Globus pallidus (tissue), 1 donor: ENCODE measurements around the gene SIL1.
"Not testable (repeated sequence)": the region's sequence is repeated elsewhere in the genome, so short reads cannot be mapped to it uniquely, and the experiment has no call there.

Experiments
- DNase-seq: peaks from one replicate; pipeline ENCODE4 v3.0.0-alpha.2; 2015; ENCODE audit warnings: low spot score

SIL1 gene

DNA sequence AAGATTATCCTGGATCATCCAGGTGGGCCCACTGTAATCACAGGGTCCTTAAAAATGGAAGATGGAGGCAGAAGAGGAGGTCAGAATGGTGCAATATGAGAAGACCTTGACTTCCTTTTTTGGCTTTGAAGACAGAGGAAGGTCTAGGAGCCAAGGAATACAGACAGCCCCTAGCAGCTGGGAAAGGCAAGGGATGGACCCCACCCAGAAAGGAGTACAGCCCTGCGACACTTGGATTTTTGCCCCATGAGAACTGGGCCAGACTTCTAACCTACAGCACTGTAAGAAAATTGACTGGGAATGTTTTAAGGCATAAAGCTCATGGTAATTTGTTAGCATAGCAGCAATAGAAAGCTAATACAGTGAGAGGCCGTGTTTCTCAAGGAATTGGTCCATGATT is 256.1 kb downstream of the SIL1 start:
- no peak for DNase-seq

DNA sequence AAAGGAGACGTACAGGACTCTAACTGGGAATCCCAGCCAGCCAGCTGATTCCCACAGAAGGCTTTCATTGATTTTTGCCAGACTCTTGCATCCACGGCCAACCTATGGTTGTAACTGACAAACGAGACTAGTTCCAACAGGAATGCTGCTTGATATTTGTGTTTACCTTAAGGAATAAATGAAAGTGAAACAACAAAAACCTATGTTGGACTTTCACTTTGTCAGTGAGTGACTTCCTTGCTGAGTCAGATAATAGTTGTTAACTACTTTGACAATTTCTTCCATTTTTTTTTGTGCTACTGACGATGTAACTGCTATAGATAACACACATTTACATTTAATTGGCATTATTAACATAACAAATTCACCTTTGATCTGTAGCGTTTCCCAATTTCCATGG is 259.6 kb downstream of the SIL1 start:
- DNase-seq = no peak

DNA sequence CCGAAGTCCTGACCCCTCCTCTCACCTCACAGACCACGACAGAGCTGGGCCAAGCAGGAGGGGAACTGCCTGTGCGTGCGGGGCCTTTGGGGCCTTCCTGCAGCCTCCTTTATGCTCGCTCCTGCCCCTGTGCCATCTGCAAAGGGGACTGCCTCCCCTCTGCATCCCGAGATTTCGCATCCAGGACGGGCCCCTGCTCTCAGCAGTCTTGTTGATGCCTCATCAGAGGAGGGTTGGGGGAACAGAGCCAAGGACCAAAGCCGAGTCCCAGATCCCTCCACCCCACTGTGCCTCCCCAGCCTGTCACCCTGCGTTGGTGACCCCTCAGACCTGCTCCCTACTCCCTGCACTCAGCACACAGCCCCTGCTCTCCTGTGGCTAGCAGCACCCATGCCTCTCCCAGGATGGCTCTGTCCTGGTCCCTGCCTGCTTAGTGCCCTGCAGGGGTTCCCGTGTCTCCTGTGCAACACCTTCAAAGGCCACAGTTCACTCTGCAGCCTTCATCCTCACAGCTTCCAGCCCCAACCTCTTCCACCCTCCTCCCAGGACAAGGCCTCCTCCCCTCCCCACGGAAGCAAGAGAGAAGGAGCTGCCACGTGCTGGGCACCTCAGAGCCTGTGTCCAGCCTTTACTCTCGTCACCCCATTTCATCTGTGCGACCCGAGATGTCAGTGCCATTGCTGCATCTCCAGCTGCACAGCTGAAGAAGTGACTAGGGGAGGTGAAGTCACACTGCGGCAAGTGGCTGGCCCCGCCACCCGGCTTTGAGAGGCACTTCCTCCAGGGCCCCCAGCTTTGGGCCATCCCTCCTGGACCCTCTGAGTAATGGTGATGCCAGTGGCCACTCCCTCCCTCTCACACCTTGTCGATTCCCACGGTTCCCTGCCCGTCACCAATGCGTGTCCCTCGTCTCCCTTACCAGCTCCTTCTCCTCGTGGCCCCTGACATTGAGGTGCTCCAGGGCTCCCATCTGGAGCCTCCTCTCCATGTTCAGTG is 260.5 kb downstream of the SIL1 start:
- DNase-seq = no peak

DNA sequence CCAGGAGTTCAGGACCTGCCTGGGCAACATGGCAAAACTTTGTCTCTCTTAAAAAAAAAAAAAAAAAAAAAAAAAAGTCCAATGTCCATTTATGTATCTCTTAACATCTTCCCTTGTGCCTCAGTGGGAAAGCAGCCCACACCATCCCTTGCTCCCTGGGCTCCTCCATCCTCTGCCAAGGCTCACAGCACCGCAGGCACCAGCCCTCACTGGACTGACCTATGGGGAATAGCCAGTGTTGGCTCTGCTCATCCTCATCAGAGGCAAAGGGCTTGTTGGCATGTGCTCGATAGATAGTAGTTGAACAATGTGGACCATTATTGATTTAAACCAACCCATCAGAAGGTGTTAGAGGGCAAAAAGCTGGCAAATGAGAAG is 261.2 kb downstream of the SIL1 start:
- no peak for DNase-seq

DNA sequence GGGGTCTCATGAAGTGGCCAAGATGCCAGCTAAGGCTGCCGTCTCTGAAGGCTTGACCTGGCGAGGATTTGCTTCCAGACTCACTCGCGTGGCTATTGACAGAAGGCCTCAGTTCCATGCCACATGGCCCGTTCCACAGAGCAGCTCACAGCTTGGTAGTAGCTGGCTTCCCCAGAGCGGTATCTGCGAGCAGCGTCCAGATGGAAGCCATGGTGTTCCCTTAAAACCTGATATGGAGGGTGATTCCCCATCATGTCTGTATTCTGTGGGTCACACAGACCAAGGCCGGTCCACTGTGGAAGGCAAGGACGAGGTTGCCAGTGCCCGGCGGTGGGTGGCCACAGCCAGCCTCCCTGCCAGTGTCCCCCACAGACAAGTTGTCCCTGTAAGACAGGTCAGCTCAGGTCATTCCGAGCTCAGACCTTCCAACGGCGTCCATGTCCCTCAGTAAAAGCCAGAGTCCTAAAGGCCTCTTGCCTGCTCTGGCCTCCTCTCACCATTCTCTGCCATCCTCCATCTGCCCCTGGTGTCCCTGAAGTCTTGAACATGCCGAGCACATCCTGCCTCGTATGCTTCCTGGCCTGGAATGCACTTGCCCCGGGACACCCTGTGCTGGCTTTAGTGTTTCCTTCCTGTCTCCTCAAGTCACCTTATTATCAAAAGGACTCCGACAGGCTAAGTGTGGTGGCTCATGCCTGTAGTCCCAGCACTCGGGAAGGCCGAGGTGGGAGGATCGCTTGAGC is 261.8 kb downstream of the SIL1 start:
- DNase-seq = no peak

DNA sequence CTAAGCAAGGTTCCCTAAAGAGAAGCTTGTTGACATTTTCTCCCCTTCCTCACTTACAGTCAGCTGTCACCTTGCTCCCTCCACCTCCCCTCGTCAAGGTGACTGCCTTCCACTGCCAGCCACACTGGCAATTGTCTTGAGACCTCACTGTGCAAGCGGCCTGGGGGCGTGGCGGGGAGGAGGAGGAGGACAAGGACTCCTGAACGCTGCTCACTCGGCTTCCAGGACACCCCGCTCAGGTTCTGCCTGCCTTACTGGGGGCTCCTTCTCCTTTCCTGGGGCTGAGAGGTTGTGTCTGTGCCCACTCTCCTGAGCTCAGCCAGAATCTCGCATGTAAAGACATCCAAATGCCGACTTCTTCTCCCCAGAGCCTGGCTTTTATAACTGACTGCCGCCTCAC is 262.7 kb downstream of the SIL1 start:
- DNase-seq = no peak

DNA sequence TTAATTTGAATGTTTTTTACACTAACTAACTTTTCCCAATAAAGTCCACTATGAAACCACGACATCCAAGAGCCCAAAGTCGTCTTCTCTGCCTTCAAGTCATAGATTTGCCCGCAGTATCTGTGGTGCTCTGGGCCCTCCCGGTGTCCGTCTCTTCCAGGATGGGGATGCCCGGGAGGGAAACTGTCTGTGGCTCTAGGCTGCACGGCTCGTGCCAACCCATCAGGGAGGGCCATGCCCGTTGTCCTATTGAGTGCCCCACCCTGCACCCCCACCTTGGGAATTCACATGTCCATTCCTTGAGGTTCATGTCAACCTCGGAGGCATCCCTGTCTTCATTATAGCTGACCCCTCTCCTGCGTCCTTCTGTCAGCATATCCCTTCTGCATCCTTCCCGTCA is 263.2 kb downstream of the SIL1 start:
- no peak for DNase-seq

DNA sequence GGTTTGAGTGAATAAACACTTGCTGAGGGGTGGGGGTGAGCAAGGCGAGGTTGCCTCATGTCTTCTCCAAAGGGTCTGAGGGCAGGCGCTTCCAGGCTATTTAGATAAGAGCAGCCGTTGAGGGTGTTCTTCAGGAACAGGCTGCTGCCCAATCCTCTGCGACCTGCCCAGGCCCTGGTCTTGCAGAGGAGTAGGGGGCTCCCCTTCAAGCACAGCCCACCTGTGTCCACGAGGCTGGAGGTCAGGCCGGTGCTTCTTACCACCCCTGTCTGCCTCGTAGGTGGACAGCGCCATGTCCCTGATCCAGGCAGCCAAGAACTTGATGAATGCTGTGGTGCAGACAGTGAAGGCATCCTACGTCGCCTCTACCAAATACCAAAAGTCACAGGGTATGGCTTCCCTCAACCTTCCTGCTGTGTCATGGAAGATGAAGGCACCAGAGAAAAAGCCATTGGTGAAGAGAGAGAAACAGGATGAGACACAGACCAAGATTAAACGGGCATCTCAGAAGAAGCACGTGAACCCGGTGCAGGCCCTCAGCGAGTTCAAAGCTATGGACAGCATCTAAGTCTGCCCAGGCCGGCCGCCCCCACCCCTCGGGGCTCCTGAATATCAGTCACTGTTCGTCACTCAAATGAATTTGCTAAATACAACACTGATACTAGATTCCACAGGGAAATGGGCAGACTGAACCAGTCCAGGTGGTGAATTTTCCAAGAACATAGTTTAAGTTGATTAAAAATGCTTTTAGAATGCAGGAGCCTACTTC is 264.5 kb downstream of the SIL1 start:
- no peak for DNase-seq

DNA sequence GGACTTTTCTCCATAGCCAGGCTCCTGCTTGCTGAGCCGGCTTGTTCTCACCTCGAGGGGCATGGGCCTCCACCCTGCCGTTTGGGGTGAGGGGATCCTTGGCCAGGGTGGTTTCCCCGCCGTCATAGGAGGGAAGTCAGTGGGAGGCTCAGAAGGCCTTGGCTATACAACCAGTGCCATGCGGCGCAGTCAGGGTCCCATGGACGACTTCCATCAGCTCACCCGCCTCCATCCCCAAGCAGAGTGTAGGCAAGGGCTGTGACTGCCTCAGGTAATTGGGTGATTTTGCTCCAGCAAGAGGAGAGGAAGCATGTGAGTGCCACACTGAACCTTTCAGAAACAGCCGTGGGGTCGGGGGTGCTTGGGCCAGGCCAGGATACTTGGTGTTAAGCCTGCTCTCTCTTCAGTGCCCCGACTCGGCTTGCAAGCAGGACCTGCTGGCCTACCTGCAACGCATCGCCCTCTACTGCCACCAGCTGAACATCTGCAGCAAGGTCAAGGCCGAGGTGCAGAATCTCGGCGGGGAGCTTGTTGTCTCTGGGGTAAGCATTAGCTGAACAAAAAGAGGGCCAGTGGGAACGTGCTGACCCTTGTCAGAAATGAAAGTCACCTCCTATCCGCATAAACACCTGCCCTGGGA is 265.9 kb downstream of the SIL1 start:
- DNase-seq = no peak

DNA sequence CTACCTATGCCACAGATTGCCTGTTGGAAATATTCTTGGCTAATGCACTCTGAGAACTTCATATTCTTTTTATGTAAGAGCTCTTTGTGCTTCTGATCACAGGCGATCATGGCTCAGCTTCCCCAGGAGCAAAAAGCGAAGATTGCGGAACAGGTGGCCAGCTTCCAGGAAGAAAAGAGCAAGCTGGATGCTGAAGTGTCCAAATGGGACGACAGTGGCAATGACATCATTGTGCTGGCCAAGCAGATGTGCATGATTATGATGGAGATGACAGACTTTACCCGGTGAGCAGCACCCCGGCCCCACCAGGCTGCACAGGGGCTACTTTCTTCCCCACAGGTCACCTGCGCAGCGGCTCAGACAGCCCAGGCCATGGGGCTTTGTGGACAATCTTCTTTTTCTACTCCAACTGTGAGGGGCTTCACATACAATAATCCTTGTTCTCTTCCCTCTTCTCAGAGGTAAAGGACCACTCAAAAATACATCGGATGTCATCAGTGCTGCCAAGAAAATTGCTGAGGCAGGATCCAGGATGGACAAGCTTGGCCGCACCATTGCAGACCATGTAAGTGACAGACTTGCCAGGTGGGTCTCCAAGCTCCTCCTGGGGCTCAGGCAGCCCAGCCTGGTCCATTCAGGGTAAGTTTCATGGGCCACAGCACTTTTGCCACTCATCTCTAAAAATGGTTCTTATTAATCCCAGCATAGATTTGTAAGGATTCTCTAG is 267.6 kb downstream of the SIL1 start:
- DNase-seq = no peak

DNA sequence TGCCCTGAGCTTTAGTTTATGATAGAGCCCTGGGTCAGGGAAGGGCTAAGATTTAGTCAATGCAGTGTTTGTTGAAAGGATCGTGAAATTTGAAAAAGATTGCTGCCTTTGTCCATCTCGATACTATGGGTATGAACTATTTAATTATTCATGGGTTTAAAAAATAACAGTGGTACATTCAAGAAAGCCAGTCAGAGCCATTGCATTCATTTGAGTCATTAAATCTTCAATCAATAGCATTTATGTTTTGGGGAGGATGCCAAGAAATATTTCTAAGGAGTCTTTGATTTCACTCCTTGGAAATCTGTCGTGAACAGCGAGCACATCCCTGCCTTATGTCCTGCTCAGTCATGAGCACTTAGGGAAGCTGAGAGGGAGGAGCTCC is 268.6 kb downstream of the SIL1 start:
- DNase-seq = no peak

DNA sequence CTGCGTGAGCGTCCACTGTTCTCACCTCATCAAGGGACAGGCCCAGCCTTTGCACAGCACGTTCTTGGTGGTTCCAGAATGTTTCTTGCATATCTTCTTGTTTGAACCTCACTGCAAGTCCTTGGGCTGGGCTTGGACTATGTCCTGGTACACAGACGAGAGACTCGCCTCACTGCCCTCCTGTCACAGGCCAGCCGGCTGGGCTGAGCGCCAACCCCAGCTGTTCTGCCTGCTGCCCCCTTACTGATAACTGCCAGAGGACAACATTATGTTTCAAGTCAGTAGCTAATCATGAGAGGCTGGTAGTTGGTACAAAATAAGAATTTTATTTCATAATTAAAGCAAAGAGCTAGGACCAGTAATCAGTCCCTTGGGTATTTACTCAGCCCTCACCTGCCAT is 270.2 kb downstream of the SIL1 start:
- DNase-seq = peak; percentile 97

DNA sequence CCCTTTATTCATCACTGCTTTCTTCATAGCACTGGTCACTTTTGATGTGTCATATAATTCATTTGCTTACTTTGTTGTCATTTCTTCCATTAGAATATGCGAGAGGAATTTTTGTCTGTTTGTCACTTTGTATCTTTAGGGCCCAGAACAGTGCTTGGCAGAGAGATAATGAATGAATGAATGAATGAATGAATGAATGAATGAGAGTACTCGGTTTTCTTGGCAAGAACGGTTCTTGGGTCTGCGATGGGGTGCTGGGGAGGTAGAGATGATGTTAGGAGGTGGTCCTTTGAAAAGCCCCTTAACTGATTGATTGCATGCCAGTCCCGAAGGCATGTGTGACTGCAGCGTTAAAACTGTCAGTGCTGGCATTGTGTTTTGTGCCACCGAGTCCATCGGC is 270.6 kb downstream of the SIL1 start:
- DNase-seq = no peak

DNA sequence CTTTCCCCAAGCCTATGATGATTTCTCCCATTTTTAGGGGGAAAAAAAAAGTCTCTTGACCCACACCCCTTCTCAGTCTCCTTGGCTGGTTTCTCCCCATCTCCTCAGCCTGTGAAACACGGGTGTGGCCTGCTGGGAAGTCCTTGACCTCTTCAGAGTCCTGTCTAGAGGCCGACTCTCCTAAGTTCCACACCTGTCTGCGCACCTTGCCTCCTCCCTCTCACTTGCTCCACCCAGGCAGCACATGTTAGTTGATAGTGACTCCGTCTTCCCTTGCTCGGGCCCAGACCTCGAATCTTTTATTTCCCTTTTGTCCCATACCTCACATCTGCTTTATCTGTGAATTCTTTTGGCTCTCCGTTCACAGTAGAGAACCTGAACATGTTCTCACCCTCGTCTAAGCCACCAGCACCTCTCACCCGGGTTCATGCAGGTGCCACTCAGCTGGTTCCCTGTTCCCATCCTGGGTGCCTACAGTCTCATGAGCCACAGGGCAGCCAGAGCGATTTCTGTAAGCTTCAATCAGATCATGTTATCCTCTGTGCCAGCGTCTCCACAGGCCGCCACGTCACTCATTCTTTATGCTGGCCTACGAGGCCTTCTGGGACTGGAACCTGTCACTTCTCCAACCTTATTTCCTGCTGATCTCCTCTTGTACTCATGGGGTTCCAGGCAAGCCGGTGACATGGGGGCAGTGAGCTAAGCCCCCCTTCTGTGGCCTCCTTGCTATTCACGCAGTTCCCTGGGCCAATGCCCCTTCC is 271.3 kb downstream of the SIL1 start:
- peak; percentile 46 for DNase-seq

DNA sequence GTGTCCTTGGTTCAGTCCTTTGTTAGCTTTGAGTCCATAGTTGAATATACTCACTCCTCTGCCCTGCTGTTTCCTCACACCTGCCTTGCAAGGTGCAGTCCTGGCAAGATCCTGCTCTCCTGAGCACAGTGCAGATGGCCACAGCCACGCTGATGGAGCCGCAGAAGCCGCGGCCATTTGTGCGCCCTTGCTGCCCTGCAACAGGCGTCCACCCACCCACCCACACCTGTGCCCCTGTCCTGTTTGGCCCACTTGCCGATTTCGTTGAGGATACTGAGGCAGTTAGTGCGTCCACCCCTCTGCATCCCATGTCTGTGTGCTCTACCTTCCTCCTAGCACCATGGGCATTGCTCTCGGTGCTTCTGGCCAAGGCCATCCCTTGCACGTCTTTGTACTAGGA is 271.9 kb downstream of the SIL1 start:
- no peak for DNase-seq

DNA sequence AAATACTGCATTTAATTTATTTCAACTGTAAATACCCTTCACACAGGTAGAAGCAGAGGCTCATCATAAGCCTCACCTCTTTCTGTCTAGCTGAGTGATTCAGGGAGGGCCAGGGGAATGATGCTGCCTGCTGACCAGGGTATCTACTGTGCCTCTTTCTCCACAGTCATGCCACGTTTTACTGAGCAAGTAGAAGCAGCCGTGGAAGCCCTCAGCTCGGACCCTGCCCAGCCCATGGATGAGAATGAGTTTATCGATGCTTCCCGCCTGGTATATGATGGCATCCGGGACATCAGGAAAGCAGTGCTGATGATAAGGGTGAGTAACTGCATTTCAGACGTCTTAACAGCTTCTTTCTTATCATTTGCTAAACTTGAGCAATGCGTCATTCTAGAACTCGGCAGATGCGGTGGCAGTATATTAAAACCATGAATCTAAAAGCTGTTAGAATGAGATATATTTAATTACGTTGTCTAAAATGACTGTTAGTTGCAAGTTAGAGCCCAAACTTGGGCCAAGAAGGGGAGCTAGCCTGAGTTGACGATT is 273.0 kb downstream of the SIL1 start:
- no peak for DNase-seq

DNA sequence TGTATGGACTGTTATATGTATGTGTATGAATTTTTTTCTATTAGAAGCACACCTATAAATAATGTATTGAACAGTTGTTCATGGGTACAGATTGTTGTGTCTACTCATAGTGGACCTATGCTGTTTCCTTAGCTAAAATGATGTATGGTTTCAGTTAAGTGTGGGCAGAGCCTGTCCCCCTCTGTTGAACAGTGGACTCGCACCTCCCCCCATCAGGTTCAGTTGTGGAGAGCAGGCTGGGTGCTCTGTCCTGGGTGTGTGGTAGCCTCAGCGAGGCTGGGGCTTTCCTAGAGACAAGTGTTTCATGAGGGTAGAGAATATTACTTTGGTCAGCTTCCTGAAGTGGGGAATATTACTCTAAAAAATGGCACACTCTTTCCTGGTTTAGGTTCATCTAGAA is 275.7 kb downstream of the SIL1 start:
- no peak for DNase-seq

DNA sequence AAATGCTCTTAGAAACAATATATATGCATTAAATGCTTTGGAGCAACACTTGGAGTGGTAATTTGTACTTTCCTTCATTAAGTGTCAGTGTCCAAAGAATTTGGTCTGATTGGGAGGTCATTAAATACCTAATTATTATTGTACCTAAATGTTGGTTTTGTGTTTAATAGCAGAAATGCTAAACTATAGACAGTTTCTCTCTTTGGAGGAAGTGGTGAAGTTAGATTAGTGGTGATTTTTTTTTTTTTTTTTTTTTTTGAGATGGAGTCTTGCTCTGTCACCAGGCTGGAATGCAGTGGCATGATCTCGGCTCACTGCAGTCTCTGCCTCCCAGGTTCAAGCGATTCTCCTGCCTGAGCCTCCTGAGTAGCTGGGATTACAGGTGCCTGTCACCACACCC is 276.8 kb downstream of the SIL1 start:
- DNase-seq = not testable (repeated sequence)

DNA sequence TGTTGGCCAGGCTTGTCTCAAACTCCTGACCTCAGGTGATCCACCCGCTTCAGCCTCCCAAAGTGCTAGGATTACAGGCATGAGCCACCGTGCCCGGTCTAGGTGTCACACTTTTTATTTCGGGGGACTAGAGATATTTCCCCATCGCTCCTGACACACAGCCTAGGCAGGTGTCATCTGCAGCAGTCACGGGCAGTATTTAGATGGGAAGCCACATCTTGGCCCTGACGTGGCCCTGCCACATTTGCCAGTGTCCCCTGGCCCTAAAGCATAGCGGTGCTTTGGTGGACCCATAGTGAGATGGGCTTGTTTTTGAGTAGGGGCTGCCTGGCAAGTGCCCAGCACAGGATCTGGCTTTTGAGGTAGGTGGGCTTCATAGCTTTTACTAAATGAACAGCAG is 278.0 kb downstream of the SIL1 start:
- no peak for DNase-seq

DNA sequence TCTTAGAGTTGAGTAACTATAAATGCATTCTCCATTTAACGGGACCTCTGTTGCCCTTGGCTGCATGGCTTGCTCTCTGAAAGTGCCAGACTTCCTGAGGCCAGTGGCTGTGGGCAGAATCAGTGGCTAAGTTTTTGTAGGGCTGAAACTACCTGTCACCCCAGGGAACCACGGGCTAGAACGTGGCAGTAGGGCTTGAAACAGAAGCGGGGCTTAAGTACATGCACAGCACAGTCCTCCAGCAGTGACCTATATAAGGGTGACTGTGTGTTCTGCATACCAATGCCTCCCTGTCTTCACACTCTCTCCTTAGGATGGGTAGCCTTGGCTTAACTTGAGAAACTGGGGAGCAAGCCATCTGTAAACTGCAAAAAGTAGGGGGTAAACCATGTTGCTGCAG is 279.5 kb downstream of the SIL1 start:
- DNase-seq = no peak
